Measurements from ENCODE around the gene SDK1. TPM values are rescaled to one million over a fixed set of nuclear protein-coding genes. Genes with fewer than 3 reads are reported as not detected.

The SDK1 gene
- total and polyA plus RNA-seq, 4 donors = 0.12 to 0.47 (median 0.36) TPM

- DNase-seq (ENCODE audit: low spot score) = no peak
- no peaks in the 10 kb centered on the region for H3K36me3 ChIP-seq (ENCODE audit: control insufficient read depth in 4 of 4, insufficient read depth in 3 of 4, low read depth in 1 of 4, low read length in 3 of 4)
- peaks cover 0 to 7% (median 2%) of the 10 kb centered on the region in 4 donors for H3K4me1 ChIP-seq (ENCODE audit: control insufficient read depth in 4 of 4, insufficient read depth in 4 of 4, low read length in 3 of 4)
- H3K27me3 ChIP-seq (ENCODE audit: control insufficient read depth in 4 of 4, insufficient read depth in 4 of 4, low read length in 3 of 4) = no peaks in the 10 kb centered on the region
- TF ChIP-seq FOXA1 (IDR thresholded peaks at IDR 0.05) = no peak
- TF ChIP-seq SP1 (IDR thresholded peaks at IDR 0.05) = no peak
- no peak for TF ChIP-seq EGR1 (IDR thresholded peaks at IDR 0.05; ENCODE audit: low read depth in 2 of 2)
- no peak for TF ChIP-seq FOXA2 (IDR thresholded peaks at IDR 0.05)
- TF ChIP-seq HNF4A (conservative IDR thresholded peaks at IDR 0.05) = no peak
- peak overlapping the region; percentile 39 to 59 for H3K27ac ChIP-seq (ENCODE audit: low read depth in 1 of 2, low read length in 2 of 2)
- WGBS = 92% methylated on average over 12 of the region's 12 CpGs
- H3K9me3 ChIP-seq (ENCODE audit: control insufficient read depth in 4 of 4, low read length in 3 of 4) = no peaks in the 10 kb centered on the region
- no peak overlapping the region for H3K9ac ChIP-seq (ENCODE audit: low read depth in 1 of 2, low read length in 2 of 2)
- no peak overlapping the region for H3K4me3 ChIP-seq (ENCODE audit: low read depth in 1 of 3, low read length in 3 of 3)
Measured at GRCh38 chr7:4135301-4135700, 834.2 kb downstream of the SDK1 start.

GRCh38 chr7:4136036-4136435, 835.0 kb downstream of the SDK1 start:
- no peaks in the 10 kb centered on the region for H3K36me3 ChIP-seq (ENCODE audit: control insufficient read depth in 4 of 4, insufficient read depth in 3 of 4, low read depth in 1 of 4, low read length in 3 of 4)
- no peak for DNase-seq (ENCODE audit: low spot score)
- no peaks in the 10 kb centered on the region for H3K9me3 ChIP-seq (ENCODE audit: control insufficient read depth in 4 of 4, low read length in 3 of 4)
- no peak for TF ChIP-seq RAD21 (IDR thresholded peaks at IDR 0.05)
- TF ChIP-seq MAX (IDR thresholded peaks at IDR 0.05) = no peak
- TF ChIP-seq SP1 (IDR thresholded peaks at IDR 0.05) = no peak
- no peak for TF ChIP-seq YY1 (IDR thresholded peaks at IDR 0.05)
- TF ChIP-seq TAF1 (conservative IDR thresholded peaks at IDR 0.05) = no peak
- TF ChIP-seq ZBTB33 (IDR thresholded peaks at IDR 0.05) = no peak
- no peak for TF ChIP-seq FOXA2 (IDR thresholded peaks at IDR 0.05)
- TF ChIP-seq EGR1 (IDR thresholded peaks at IDR 0.05; ENCODE audit: low read depth in 2 of 2) = no peak
- TF ChIP-seq FOXA1 (IDR thresholded peaks at IDR 0.05) = no peak
- no peak for TF ChIP-seq NR2F2 (IDR thresholded peaks at IDR 0.05)
- no peak for TF ChIP-seq HNF4A (conservative IDR thresholded peaks at IDR 0.05)
- TF ChIP-seq ATF3 (IDR thresholded peaks at IDR 0.05) = no peak
- no peak for TF ChIP-seq GABPA (IDR thresholded peaks at IDR 0.05 in 1 of 2, conservative IDR thresholded peaks at IDR 0.05 in 1 of 2)
- no peak for TF ChIP-seq HNF4G (IDR thresholded peaks at IDR 0.05)
- no peak for TF ChIP-seq REST (IDR thresholded peaks at IDR 0.05)
- WGBS = 81% methylated on average over 11 of the region's 11 CpGs
- H3K9ac ChIP-seq (ENCODE audit: low read depth in 1 of 2, low read length in 2 of 2) = no peak overlapping the region
- H3K27ac ChIP-seq (ENCODE audit: low read depth in 1 of 2, low read length in 2 of 2) = no peak overlapping the region
- no peaks in the 10 kb centered on the region for H3K27me3 ChIP-seq (ENCODE audit: control insufficient read depth in 4 of 4, insufficient read depth in 4 of 4, low read length in 3 of 4)
- H3K4me1 ChIP-seq (ENCODE audit: control insufficient read depth in 4 of 4, insufficient read depth in 4 of 4, low read length in 3 of 4) = peaks cover 0 to 7% (median 2%) of the 10 kb centered on the region in 4 donors
- H3K4me3 ChIP-seq (ENCODE audit: low read depth in 1 of 3, low read length in 3 of 3) = no peak overlapping the region

All from liver (tissue), 9 donors.